Right renal pelvis (tissue), 4 donors: ENCODE data around the gene RBM26. TPM values are rescaled to one million over a fixed set of nuclear protein-coding genes. Genes with fewer than 3 reads are reported as not detected.

Experiments
- DNase-seq, 4 donors: peaks; one replicate each; pipeline ENCODE4 v3.0.0-alpha.2; 2013; ENCODE audit warnings: low read depth in 4 of 4, low spot score in 3 of 4, missing footprints in 1 of 4
- polyA plus RNA-seq, 4 donors: library from polyadenylated mRNA; unstranded; fragments of 120-200 nt; gene quantifications; one replicate each; pipeline ENCODE4 v1.2.1, GENCODE V29; 2013; ENCODE audit not compliant: insufficient read length in 4 of 4

The RBM26 gene
- polyA plus RNA-seq, 4 donors, result 65.7 to 94.3 (median 83.1) TPM

DNA sequence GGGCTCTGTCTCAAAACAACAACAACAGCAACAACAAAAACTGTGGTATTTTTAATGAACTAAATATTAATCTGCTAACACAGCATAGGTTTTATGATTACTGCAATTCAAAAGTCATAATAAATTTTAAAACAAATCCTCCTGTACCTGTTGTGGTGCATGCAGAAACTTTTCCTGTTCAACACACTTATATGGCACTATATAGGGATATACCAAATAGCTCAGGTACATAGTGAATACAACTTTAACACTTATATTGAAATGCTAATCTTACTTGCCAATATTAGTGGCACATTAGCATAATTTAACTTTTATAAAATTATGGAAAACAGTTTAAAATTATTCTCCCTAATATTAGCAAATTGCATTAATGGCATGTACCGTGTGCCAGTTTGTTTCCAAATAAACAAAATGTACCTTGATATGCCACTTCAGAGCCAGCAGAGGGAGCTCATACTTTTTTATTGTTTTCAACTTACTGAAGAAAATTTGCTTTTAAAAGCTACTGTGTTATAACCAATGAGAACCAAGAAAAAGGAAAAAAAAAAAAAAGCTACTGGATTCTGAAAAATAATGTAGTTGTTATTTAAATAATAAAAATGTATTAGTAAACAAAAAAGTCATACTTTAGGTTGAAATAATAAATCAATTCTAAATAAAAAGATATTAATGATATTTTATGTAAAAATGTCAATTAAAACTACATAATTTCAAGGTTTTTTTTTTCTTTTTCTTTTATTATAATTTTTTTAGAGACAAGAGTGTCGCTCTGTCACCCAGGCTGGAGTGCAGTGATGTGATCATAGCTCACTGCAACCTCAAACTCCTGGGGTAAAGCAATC lies 18.0 kb upstream of the RBM26 start:
- DNase-seq, result peak in 1 of 4 donors; percentile 14

DNA sequence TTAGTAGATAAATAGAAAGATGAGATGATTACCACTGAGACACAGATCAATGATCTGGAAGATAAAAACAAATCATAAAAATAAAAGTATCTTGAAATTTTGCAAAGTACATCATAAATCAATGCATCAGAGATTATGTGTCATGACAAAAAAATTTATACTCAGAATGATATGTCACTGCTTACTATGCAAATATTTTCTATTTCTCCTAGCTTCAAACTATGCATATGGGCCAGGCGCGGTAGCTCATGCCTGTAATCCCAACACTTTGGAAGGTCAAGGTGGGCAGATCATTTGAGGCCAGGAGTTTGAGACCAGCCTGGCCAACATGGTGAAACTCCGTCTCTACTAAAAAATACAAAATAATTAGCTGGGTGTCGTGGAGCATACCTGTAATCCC lies 17.3 kb upstream of the RBM26 start:
- DNase-seq, result no peak

DNA sequence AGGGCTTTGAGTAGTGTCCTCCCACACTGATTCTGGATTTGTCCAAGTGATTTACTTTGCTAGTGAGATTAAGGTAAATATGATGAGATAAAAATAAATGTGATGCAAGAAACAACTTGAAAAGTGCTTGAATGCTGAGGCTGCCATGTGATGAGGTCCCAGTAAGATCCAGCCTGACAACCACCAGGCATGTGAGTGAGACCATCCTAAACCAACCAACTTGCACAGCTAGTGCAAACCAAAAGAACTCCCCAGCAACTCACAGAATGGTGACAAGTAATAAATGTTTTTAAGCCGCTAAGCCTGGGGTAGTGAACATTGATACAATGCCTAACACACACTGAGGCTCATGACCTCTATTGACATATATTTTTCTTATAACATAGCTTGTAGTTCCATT lies 13.3 kb upstream of the RBM26 start:
- DNase-seq, result no peak

DNA sequence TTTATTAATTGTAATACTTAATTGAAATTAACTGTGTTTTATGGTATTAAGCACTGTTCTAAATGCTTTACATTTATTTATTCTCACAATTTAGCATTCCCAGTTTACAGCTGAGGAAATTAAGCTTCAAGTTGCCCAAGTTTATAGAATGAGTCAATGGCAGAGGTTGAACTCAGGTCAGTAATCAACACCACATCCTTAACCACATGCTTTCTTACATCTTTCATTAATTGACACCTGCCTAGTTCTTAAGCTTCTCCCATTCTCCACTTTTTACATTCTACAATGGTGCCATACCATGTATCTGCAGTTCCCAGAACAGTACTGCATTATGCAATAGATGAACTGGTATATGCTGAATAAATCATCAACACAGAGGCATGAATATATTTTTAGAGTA lies 11.7 kb upstream of the RBM26 start:
- no peak for DNase-seq

DNA sequence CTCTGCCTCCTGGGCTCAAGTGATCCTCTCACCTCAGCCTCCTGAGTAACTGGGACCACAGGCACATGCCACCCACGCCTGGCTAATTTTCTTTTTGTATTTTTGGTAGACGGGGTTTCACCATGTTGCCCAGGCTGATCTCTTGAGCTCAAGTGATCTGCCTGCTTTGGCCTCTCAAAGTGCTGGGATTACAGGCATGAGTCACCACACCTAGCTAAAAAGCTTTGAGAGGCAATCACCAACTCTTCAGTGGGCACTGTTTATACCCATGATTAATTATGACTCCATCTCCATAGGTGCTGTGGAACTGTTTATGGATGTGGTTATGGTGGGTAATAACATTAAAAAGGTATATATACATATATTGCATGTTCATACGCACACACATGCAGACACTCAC lies 7.5 kb upstream of the RBM26 start:
- no peak for DNase-seq

DNA sequence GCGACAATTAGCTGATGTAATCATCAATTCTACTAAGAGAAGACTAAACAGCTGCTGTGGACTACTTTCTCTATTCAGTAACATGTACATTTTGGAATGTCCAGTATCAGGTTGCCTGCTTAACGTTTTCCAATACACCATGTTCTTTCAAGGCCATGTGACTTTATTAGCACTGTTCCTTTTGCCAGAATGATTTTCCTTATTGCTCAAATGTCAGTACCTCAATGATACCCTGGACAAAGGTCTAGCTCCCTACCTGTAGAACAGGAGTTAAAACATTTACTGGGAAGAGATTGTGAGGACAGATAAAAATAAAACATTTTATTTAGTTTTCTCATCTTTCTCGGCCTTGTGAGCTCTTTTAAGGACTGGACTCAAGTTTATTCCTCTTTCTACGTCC lies 3.8 kb upstream of the RBM26 start:
- DNase-seq, result no peak

DNA sequence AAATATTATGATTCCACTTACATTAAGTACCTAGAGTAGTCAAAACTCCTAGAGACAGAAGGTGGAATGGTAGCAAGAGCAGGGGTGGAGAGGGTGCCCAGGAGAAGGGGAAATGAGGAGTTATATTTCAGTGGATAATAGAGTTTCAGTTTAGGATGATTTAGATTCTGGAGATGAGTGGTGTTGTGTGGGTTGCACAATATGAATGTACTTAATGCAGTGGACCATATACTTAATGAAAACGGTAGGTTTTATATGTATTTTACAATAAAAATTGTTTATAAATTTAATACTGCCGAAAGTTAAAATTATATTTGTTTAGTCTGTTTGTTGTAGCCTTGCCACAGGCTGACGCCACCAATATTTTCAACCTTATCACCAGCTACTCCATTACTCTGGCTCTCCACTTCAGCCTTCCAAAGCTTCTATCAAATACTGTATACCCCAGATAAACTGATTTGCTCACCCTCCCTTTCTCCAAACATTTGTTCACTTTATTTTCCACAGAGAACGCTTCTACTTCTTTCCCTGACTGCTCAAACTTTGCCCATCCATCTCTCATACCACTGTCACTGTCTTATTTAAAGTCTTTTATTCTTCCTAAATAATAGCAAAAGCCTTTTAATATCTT lies 1.4 kb upstream of the RBM26 start:
- no peak for DNase-seq

DNA sequence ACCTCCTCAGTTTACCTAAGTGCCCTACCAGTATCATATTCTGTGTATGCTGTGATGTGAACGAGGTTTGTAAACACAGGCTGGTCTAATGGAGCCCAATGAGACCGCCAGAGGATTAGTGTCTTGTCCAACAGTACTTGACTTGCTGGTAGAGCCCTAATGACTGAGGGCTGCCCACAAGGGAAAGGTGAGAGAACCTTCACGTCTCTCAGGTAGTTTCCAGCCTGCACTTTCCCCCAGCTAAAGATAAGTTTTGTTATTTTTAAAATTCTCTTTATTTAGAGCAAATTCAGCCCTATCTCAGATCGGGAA lies 498 bp upstream of the RBM26 start:
- DNase-seq, result no peak

DNA sequence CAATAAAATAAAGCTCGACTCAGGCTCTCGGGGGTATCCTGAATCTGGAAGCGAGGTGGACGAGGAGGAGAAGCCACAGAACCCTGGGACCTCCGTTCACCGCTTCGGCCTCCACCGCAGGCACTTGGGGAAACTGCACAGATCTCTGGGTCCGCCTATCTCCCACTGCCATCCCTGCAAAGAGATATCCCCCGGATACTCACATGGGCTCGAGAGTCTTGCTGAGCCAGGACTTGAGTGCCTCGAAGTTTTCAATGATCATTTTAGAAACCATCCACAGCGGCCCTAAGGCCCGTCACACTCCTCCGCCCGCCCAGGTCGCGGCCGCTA lies 589 bp downstream of the RBM26 start:
- DNase-seq, result no peak

DNA sequence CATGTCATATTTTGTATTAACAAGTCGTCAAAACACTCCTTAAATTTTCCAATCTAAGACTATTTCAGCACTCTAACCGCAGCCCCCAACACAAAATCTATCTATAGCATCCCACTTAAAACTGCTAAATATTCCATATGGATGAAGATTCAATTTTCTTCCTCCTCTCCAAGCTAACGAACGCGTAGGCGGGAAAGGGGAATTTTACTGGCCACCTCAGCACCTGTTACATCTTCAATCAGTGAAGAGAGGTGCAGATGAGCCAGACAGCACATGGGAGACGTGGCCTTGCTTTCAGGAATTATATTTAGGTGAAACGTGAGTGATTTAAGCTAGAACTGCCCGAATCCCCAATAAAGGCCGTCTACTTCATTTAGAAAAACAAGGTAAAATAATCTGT lies 1.1 kb downstream of the RBM26 start:
- DNase-seq, result no peak

DNA sequence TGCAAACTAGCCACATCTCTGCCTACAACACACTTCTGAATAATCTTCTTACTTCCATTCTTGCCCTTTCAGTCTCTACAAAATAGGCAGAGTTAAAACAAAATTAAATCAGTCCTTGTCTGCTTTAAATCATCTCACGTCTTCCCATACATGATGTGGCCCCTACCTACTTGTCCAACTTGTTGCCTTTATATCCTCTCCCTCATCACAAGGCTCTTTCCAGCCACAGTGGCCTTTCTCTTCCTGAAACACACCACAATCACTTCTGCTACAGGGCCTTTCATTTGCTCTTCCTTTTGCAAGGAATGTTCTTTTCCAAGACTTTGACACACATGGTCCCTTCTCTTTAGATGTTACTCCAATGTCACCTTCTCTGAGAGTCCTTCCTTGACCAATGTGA lies 1.7 kb downstream of the RBM26 start:
- DNase-seq, result no peak

DNA sequence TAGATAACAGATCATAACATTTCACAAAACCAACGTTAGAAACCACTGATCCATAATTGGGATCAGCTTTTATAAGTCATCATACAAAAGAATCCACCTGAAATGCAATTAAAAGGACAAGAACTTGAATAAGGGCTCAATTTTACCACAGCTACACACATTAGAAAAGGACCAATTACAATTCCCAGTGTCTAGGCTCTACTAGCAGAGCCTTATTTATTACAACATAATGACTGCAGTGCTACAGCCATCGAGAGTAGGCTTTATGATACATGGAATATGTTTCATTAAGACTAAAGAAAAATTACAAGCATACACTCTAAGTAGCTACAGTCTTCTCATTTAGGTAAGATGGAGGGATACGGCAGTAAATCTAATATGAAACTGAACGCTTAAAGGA lies 2.9 kb downstream of the RBM26 start:
- DNase-seq, result no peak

DNA sequence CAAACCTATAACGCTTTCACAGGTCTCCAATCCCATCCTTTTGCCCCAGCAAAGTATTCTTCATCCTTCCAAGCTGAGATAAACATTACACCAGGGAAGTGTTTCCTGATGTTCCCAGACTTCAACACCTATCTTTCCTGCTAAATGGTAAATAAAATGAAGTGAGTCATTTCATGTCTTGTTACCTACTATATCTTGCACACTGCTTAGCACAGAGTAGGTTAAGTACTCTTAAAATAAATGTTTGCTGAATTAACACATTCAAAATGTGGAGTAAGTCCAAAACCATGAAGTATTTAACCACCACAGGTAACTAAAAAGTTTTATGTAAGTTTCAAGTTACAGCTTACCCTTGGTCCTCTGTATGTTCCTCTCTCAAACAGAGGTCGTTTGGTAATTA lies 3.4 kb downstream of the RBM26 start:
- DNase-seq, result no peak

DNA sequence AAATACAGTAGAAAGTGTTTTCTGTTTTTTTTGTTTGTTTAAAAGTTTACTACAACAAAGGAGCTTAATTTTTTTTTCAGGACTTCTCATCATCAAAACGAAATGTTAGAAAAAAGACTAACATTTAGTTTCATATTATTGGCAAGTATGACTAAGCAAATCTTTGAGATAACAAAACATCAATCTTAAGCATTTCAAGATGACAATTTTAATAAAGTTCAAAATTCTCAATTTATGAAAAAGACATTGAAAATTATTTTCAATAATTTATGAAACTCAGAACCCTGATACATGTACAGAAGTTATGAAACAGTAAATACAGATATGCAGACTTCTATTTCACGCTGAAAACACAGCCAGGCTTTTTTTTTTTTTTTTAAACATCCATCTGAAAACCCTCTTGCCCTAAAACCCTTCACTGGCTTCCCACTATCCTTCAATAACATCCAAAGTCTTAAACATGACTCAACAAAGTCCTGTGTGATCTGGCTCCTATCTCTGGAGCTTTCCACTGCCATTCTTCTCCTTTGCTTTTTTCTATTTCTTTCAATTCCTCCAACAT lies 3.9 kb downstream of the RBM26 start:
- DNase-seq, result no peak

DNA sequence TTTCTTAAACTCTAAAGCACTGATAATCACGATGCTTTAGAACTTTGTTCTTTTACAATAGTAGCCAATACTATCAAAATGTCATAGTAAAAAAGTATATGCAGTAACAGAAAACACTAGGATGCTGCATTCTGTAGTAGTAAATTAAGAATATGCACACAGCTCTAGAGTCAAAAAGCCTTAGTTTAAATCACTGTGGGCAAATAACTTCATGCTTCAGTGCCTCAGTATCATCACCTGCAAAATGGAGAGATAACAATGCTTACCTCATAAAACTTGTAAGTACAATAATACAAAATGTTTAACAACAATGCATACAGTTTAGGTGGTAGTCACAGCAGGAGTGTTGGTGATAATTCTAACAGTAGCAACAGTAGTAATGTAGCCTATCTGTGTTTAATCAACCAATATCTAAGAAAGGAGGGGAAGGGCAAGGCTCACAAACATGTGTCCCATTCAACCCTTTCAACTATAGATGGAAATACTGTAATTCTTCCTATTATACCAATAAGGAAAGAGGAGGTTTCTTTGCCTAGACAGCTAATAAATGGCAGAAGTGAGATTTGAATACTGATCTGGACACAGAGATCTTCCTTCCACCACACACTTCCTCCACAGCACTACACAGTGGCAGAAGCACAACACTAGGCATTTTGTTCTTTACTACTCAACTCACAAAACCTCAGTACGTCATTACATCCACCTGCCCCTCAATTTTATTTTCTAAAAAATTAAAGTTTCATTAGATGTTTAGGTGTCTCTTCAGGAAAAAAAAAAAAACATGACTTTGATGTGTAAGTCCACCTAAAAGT lies 4.6 kb downstream of the RBM26 start:
- no peak for DNase-seq

DNA sequence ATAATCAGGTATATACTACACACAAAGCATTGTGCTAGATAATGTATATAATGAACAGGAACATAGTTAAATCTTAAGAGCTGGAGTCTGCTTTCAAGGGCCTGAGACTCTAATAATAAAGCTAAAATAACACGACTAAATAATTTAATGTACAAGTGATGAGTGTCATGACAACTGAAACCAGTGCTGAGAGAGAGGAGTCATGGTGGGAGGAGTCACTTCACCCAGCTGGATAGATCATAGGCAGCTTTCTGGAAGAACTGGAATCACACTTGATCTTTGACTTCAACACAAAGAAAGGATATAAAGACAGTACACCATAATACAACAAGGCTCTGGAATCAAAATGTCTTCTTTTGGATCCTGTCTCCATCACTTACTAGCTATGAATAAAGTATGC lies 7.1 kb downstream of the RBM26 start:
- DNase-seq, result no peak

DNA sequence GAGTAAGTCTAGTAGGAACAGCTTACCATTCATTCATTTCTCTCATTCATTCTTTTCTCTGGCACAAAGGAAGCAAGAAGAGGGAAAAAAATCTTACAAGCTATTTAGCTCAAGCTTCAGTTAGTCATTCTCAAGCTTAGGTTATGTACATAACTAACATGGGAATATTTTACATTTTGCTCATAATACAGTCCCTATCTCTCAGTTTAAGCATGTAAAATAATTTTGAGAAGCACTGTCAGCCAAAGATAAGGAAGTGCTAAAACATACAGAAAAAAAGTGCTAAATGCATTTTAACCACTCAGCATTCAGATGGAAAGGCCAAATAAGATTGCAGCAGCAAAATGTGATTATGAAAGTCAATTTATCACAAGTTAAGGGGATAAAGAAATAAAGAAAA lies 7.9 kb downstream of the RBM26 start:
- DNase-seq, result no peak

DNA sequence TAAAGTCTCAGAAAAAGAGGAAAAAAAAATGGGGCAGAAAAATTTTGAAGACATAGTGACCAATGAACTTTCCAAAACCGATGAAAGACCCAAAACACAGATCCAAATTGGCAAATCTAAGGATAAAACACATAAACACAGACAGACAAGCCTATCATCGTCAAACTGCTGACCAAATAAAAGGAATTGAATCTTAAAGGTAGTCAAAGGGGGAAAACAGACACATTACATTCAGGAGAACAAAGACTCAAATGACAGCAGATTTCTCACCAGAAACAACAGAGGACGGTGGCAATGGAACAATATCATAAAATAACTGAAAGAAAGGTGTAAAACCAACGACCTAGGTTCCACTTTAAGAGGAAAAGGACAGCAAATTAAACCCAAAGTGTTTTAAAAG lies 10.2 kb downstream of the RBM26 start:
- no peak for DNase-seq

DNA sequence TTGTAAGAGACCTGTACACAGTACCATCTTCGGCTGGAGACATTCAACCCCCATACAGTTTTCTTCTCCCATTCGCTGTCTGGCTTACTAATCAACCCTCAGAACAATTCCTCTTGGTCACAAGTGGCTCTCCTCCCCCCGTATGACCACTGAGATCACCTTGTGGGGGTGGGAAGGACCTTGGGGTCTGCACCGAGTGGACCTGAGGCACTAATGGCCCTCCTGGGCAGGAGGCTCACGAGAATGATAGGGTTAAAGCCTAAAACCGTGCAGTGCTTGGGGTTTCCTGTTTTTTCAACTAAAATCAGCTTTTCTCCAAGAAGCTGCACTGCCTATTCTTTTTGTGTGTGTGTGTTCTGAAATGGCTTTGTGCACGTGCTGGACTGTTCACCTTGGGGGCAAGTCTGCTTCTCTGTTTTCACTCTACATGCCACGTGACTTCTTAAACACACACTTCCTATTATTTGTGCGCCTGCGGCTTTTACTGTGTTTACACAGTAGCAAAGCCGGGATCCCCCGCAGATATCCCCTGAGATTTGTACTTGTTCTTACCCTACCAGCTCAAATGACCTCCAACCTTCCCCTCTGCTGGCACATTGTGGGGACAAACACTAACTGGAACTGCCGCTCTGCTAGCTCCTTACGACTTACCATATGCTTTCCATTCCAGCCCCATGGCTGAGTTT lies 12.3 kb downstream of the RBM26 start:
- DNase-seq, result no peak

DNA sequence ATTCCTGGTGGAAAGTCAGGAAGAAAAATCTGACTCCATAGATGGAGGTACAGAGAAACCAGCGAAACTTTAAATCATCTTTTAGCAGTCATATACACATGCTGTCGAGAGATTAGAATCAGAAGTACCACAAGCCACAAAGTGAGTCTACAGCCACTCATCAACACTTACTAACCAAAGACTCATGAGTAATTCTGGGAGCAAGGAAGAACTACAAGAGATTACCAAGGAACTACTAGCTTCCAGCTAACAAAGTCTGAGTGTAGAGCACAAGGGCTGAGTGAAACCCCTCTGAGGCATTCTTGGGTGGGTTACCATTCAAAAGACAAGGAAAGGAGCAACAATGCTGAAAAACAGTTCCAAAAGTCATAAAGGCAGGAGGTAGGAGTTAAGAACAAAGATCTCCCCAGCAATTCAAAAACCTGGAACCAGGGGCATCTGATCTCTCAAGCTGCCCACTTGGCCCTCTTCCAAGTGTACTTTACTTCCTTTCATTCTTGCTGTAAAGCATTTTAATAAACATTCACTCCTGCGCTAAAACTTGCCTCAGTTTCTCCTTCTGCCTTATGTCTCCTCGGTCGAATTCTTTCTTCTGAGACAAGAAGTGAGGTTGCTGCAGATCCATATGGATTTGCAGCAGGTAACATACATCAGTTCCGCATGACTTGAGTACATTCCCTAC lies 13.0 kb downstream of the RBM26 start:
- DNase-seq, result no peak
